Activated T-cell treated with anti-CD3 and anti-CD28 coated beads for 1 hour (primary cell): ENCODE data around the gene ATP11A.

ENCODE experiments used
- DNase-seq: peaks from one replicate; pipeline ENCODE4 v3.0.0-alpha.2; 2020; ENCODE audit warnings: low read depth

Gene ATP11A

GRCh38 chr13:112710855-112711527, 21.2 kb downstream of the ATP11A start:
- DNase-seq = no peak

GRCh38 chr13:112711528-112712265, 21.9 kb downstream of the ATP11A start:
- no peak for DNase-seq

- no peak for DNase-seq
Measured at GRCh38 chr13:112712451-112713207, 22.8 kb downstream of the ATP11A start.

GRCh38 chr13:112713517-112714253, 23.8 kb downstream of the ATP11A start:
- no peak for DNase-seq

- DNase-seq = no peak
Measured at GRCh38 chr13:112714376-112715174, 24.7 kb downstream of the ATP11A start.

GRCh38 chr13:112715210-112715609, 25.4 kb downstream of the ATP11A start:
- DNase-seq = no peak

- no peak for DNase-seq
Measured at GRCh38 chr13:112715715-112716460, 26.1 kb downstream of the ATP11A start.

GRCh38 chr13:112716461-112716820, 26.6 kb downstream of the ATP11A start:
- no peak for DNase-seq

GRCh38 chr13:112716841-112717520, 27.1 kb downstream of the ATP11A start:
- DNase-seq = no peak

GRCh38 chr13:112718318-112718717, 28.5 kb downstream of the ATP11A start:
- DNase-seq = no peak

GRCh38 chr13:112719016-112719415, 29.2 kb downstream of the ATP11A start:
- DNase-seq = no peak

- no peak for DNase-seq
Measured at GRCh38 chr13:112719556-112719955, 29.7 kb downstream of the ATP11A start.

GRCh38 chr13:112720251-112720650, 30.4 kb downstream of the ATP11A start:
- DNase-seq = no peak

- no peak for DNase-seq
Measured at GRCh38 chr13:112720814-112721197, 31.0 kb downstream of the ATP11A start.

GRCh38 chr13:112721198-112722104, 31.6 kb downstream of the ATP11A start:
- no peak for DNase-seq

GRCh38 chr13:112722433-112723263, 32.8 kb downstream of the ATP11A start:
- DNase-seq = no peak

- no peak for DNase-seq
Measured at GRCh38 chr13:112723771-112724170, 33.9 kb downstream of the ATP11A start.

- DNase-seq = no peak
Measured at GRCh38 chr13:112724788-112725345, 35.0 kb downstream of the ATP11A start.
